Measurements from ENCODE around the gene NTRK3.

DNA sequence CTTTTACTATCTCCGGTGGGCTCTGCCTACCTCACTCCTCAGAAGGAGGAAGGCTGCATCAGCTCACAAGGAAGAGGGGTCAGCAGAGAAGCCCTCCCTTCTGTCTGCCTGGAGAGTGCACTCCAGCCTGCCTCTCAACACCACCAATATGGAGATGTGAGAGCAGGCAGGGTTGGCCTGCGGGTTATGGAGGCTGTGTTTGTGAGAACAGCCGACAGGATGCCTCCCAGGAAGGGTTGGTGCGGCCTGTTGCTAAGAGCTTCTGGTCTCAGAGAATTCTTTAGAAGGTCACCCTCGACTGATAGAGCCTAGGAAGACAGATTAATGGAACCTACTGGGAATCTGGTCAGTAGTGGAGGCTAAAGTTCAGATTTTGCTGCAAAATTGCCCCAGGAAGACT lies 326.1 kb downstream of the NTRK3 start:
- TF ChIP-seq, protein P1, sequence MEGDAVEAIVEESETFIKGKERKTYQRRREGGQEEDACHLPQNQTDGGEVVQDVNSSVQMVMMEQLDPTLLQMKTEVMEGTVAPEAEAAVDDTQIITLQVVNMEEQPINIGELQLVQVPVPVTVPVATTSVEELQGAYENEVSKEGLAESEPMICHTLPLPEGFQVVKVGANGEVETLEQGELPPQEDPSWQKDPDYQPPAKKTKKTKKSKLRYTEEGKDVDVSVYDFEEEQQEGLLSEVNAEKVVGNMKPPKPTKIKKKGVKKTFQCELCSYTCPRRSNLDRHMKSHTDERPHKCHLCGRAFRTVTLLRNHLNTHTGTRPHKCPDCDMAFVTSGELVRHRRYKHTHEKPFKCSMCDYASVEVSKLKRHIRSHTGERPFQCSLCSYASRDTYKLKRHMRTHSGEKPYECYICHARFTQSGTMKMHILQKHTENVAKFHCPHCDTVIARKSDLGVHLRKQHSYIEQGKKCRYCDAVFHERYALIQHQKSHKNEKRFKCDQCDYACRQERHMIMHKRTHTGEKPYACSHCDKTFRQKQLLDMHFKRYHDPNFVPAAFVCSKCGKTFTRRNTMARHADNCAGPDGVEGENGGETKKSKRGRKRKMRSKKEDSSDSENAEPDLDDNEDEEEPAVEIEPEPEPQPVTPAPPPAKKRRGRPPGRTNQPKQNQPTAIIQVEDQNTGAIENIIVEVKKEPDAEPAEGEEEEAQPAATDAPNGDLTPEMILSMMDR (IDR thresholded peaks at IDR 0.05 in 8 of 11, conservative IDR thresholded peaks at IDR 0.05 in 3 of 11): no peak
- TF ChIP-seq POLR2A (IDR thresholded peaks at IDR 0.05) (no peak), POLR2AphosphoS5 (IDR thresholded peaks at IDR 0.05) (no peak)
